Ectodermal cell (in vitro differentiated cells): ENCODE measurements around the gene RAB3GAP2.

Experiments
- H3K27ac ChIP-seq: 2 replicates; pipeline ENCODE4 v1.7.0; 2013; ENCODE audit warnings: mild to moderate bottlenecking, low read depth, low read length; ENCODE audit not compliant: insufficient read depth, poor library complexity, severe bottlenecking
- H3K27me3 ChIP-seq: 2 replicates; pipeline ENCODE4 v1.7.0; 2013; ENCODE audit warnings: mild to moderate bottlenecking, low read length; ENCODE audit not compliant: insufficient read depth, control insufficient read depth, poor library complexity, severe bottlenecking
- H3K36me3 ChIP-seq: one replicate; pipeline ENCODE4 v1.7.0; 2013; ENCODE audit warnings: low read length; ENCODE audit not compliant: control insufficient read depth, insufficient read depth
- H3K4me1 ChIP-seq: one replicate; pipeline ENCODE4 v1.7.0; 2013; ENCODE audit warnings: low read length; ENCODE audit not compliant: control insufficient read depth, insufficient read depth
- H3K4me3 ChIP-seq: 2 replicates; pipeline ENCODE4 v1.7.0; 2013; ENCODE audit warnings: low read depth, low read length, control low read depth; ENCODE audit not compliant: insufficient read depth
- H3K9me3 ChIP-seq: 2 replicates; pipeline ENCODE4 v1.7.0; 2013; ENCODE audit warnings: mild to moderate bottlenecking, low read length, moderate library complexity; ENCODE audit not compliant: control insufficient read depth
- WGBS, 2 experiments: methylation state at CpG; one replicate each; pipeline ENCODE4 v1.1.7; 2013; ENCODE audit warnings: missing lambda C conversion rate in 2 of 2; 5-methylcytosine and 5-hydroxymethylcytosine counted together

Gene RAB3GAP2

GRCh38 chr1:220287129-220287528, 14.9 kb upstream of the RAB3GAP2 start:
- H3K36me3 ChIP-seq, result no peaks in the 10 kb centered on the region
- H3K27me3 ChIP-seq, result no peaks in the 10 kb centered on the region
- H3K27ac ChIP-seq, result no peak overlapping the region
- H3K4me1 ChIP-seq, result no peaks in the 10 kb centered on the region
- 91 to 94% methylated on average over 8 of the region's 8 CpGs for WGBS, 2 experiments
- H3K4me3 ChIP-seq, result no peak overlapping the region
- H3K9me3 ChIP-seq, result no peaks in the 10 kb centered on the region

GRCh38 chr1:220283625-220284024, 11.4 kb upstream of the RAB3GAP2 start:
- H3K36me3 ChIP-seq, result no peaks in the 10 kb centered on the region
- no peaks in the 10 kb centered on the region for H3K4me1 ChIP-seq
- H3K27ac ChIP-seq, result no peak overlapping the region
- H3K9me3 ChIP-seq, result no peaks in the 10 kb centered on the region
- H3K4me3 ChIP-seq, result no peak overlapping the region
- no peaks in the 10 kb centered on the region for H3K27me3 ChIP-seq
- 92 to 100% methylated on average over 1 of the region's 1 CpG for WGBS, 2 experiments

GRCh38 chr1:220281159-220281574, 8.9 kb upstream of the RAB3GAP2 start:
- Histone ChIP-seq H3K27ac (no peak overlapping the region), H3K4me1 (no peaks in the 10 kb centered on the region), H3K4me3 (no peak overlapping the region), H3K27me3 (no peaks in the 10 kb centered on the region), H3K36me3 (no peaks in the 10 kb centered on the region), H3K9me3 (no peaks in the 10 kb centered on the region)
- WGBS, 2 experiments, result 89 to 90% methylated on average over 2 of the region's 2 CpGs

- Histone ChIP-seq H3K27ac (no peak overlapping the region), H3K9me3 (no peaks in the 10 kb centered on the region)
- WGBS, 2 experiments, result 88 to 92% methylated on average over 3 of the region's 3 CpGs
Measured at GRCh38 chr1:220280249-220280648, 8.0 kb upstream of the RAB3GAP2 start.

GRCh38 chr1:220278991-220279390, 6.7 kb upstream of the RAB3GAP2 start:
- Histone ChIP-seq H3K9me3 (no peaks in the 10 kb centered on the region), H3K27me3 (no peaks in the 10 kb centered on the region), H3K27ac (no peak overlapping the region), H3K36me3 (no peaks in the 10 kb centered on the region), H3K4me1 (no peaks in the 10 kb centered on the region), H3K4me3 (no peak overlapping the region)
- 78 to 85% methylated on average over 2 to 3 of the region's 3 CpGs for WGBS, 2 experiments

More at GRCh38 chr1:220280249-220280648, 8.0 kb upstream of the RAB3GAP2 start:
- no peaks in the 10 kb centered on the region for H3K27me3 ChIP-seq
- no peaks in the 10 kb centered on the region for H3K36me3 ChIP-seq
- no peak overlapping the region for H3K4me3 ChIP-seq
- H3K4me1 ChIP-seq, result no peaks in the 10 kb centered on the region

GRCh38 chr1:220275430-220275829, 3.2 kb upstream of the RAB3GAP2 start:
- Histone ChIP-seq H3K9me3 (no peaks in the 10 kb centered on the region), H3K4me3 (no peak overlapping the region), H3K4me1 (peaks cover 11% of the 10 kb centered on the region), H3K27ac (no peak overlapping the region), H3K27me3 (no peaks in the 10 kb centered on the region), H3K36me3 (no peaks in the 10 kb centered on the region)
- WGBS, 2 experiments, result 77 to 79% methylated on average over 6 of the region's 6 CpGs

GRCh38 chr1:220274251-220274855, 2.1 kb upstream of the RAB3GAP2 start:
- Histone ChIP-seq H3K9me3 (no peaks in the 10 kb centered on the region), H3K27me3 (no peaks in the 10 kb centered on the region), H3K4me3 (no peak overlapping the region), H3K4me1 (peaks cover 14% of the 10 kb centered on the region), H3K36me3 (no peaks in the 10 kb centered on the region), H3K27ac (no peak overlapping the region)
- WGBS, 2 experiments, result 93 to 96% methylated on average over 2 of the region's 2 CpGs

GRCh38 chr1:220272841-220273090, 513 bp upstream of the RAB3GAP2 start:
- 29 to 36% methylated on average over 2 to 4 of the region's 5 CpGs for WGBS, 2 experiments
- H3K4me3 ChIP-seq, result peak overlapping the region; percentile 52
- H3K9me3 ChIP-seq, result no peaks in the 10 kb centered on the region
- H3K36me3 ChIP-seq, result no peaks in the 10 kb centered on the region
- H3K27me3 ChIP-seq, result no peaks in the 10 kb centered on the region
- peaks cover 14% of the 10 kb centered on the region for H3K4me1 ChIP-seq
- H3K27ac ChIP-seq, result peak overlapping the region; percentile 41

GRCh38 chr1:220271706-220272046, 577 bp downstream of the RAB3GAP2 start:
- Histone ChIP-seq H3K27me3 (no peaks in the 10 kb centered on the region), H3K36me3 (peaks cover 5% of the 10 kb centered on the region), H3K4me1 (peaks cover 14% of the 10 kb centered on the region), H3K9me3 (no peaks in the 10 kb centered on the region), H3K4me3 (peak overlapping the region; percentile 52), H3K27ac (peak overlapping the region; percentile 28)
- 2% methylated on average over 12 of the region's 12 CpGs for WGBS, 2 experiments

GRCh38 chr1:220269036-220269435, 3.2 kb downstream of the RAB3GAP2 start:
- no peaks in the 10 kb centered on the region for H3K9me3 ChIP-seq
- 92 to 94% methylated on average over 2 of the region's 2 CpGs for WGBS, 2 experiments
- no peak overlapping the region for H3K27ac ChIP-seq
- no peak overlapping the region for H3K4me3 ChIP-seq
- peaks cover 14% of the 10 kb centered on the region for H3K4me1 ChIP-seq
- no peaks in the 10 kb centered on the region for H3K27me3 ChIP-seq
- peaks cover 10% of the 10 kb centered on the region for H3K36me3 ChIP-seq

GRCh38 chr1:220267630-220268029, 4.6 kb downstream of the RAB3GAP2 start:
- Histone ChIP-seq H3K27ac (no peak overlapping the region), H3K4me3 (no peak overlapping the region), H3K36me3 (peaks cover 10% of the 10 kb centered on the region), H3K27me3 (no peaks in the 10 kb centered on the region), H3K4me1 (peaks cover 14% of the 10 kb centered on the region), H3K9me3 (no peaks in the 10 kb centered on the region)
- WGBS, 2 experiments, result 95 to 96% methylated on average over 4 of the region's 4 CpGs
